Activated CD8-positive, alpha-beta memory T cell treated with anti-CD3 and anti-CD28 coated beads, Interleukin-2, amount 50 U/mL, for 1 hour (primary cell): Measurements from ENCODE around the gene DNASE2B.

ENCODE experiments used
- DNase-seq: peaks from one replicate; pipeline ENCODE4 v3.0.0-alpha.2; 2020; ENCODE audit errors: extremely low read depth

Gene DNASE2B

GRCh38 chr1:84452436-84452835 lies 54.2 kb downstream of the DNASE2B start:
- no peak for DNase-seq

DNA sequence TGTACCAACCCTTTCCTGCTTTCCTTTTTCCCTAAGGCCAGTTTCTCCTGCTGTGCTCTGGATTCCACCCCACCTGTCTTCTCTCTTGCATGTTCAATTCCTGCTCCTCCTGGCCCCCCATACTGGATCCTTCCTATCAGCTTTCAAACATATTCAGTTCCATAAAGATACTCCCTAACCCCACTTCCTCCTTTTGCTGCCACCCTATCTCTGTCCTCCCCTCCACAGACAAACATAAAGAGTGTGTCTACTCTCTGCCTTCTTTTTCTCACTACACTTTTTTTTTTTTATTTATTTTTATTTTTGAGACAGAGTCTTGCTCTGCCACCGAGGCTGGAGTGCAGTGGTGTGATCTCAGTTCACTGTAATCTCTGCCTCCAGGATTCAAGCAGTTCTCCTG lies 63.8 kb downstream of the DNASE2B start:
- no peak for DNase-seq
